DOHH2 (cell line): ENCODE data around the gene RTL3.

Source experiments
- H3F3A ChIP-seq: fragments of 200-600 bp; sonication (generic), shearing (Covaris generic); 2 replicates; pipeline ENCODE4 v1.6.0; 2016; ENCODE audit warnings: antibody characterized with exemption, mild to moderate bottlenecking; ENCODE audit not compliant: control insufficient read depth, insufficient read depth
- H3K27ac ChIP-seq: fragments of 200-600 bp; sonication (generic); 2 replicates; pipeline ENCODE4 v1.5.1; 2014; ENCODE audit warnings: low read depth, mild to moderate bottlenecking, low read length, moderate library complexity
- H3K27me3 ChIP-seq: fragments of 200-600 bp; sonication (generic); 2 replicates; pipeline ENCODE4 v1.6.1; 2014; ENCODE audit warnings: mild to moderate bottlenecking, low read length, mixed read lengths; ENCODE audit not compliant: control insufficient read depth
- H3K36me3 ChIP-seq: fragments of 200-600 bp; sonication (generic); 2 replicates; pipeline ENCODE4 v1.6.1; 2014; ENCODE audit warnings: mild to moderate bottlenecking, low read length, moderate library complexity, mixed read lengths; ENCODE audit not compliant: control insufficient read depth
- H3K4me1 ChIP-seq: fragments of 200-600 bp; sonication (generic); 2 replicates; pipeline ENCODE4 v1.6.1; 2014; ENCODE audit warnings: mild to moderate bottlenecking, low read length, mixed read lengths; ENCODE audit not compliant: control insufficient read depth
- H3K4me2 ChIP-seq: fragments of 200-600 bp; sonication (generic); 2 replicates; pipeline ENCODE4 v1.6.0; 2014; ENCODE audit warnings: mild to moderate bottlenecking, low read length, moderate library complexity
- H3K4me3 ChIP-seq: fragments of 200-600 bp; sonication (generic); 2 replicates; pipeline ENCODE4 v1.5.1; 2014; ENCODE audit warnings: mild to moderate bottlenecking, low read length, mixed read lengths
- H3K79me2 ChIP-seq: fragments of 200-600 bp; sonication (generic); 2 replicates; pipeline ENCODE4 v1.6.1; 2014; ENCODE audit warnings: mild to moderate bottlenecking, low read length, mixed read lengths; ENCODE audit not compliant: control insufficient read depth
- H3K9me2 ChIP-seq: fragments of 200-600 bp; sonication (generic); replicated peaks from 2 replicates; pipeline ENCODE4 v1.6.1; 2014; ENCODE audit warnings: mild to moderate bottlenecking, low read length, mixed read lengths; ENCODE audit not compliant: control insufficient read depth
- H3K9me3 ChIP-seq: fragments of 200-600 bp; sonication (generic); 2 replicates; pipeline ENCODE4 v1.6.1; 2014; ENCODE audit warnings: antibody characterized with exemption, low read length, mixed read lengths; ENCODE audit not compliant: control insufficient read depth, insufficient read depth
- H4K20me1 ChIP-seq: fragments of 200-600 bp; sonication (generic); 2 replicates; pipeline ENCODE4 v1.6.0; 2014; ENCODE audit warnings: low read depth, mild to moderate bottlenecking, antibody characterized with exemption, low read length, moderate library complexity; ENCODE audit not compliant: control insufficient read depth, insufficient read depth
- CTCF ChIP-seq: fragments of 200-600 bp; sonication (generic); IDR thresholded peaks from one replicate; pipeline ENCODE4 v1.5.1; 2014; ENCODE audit warnings: antibody characterized with exemption, mild to moderate bottlenecking, low read depth, low read length; ENCODE audit not compliant: poor library complexity, severe bottlenecking
- EZH2phosphoT487 ChIP-seq: fragments of 200-600 bp; sonication (generic); IDR thresholded peaks from 2 replicates; pipeline ENCODE4 v1.6.1; 2017; ENCODE audit warnings: borderline replicate concordance, mild to moderate bottlenecking, antibody characterized with exemption, low read length, moderate library complexity, mixed read lengths

The RTL3 gene

GRCh38 chrX:78673246-78673645 lies 14.1 kb upstream of the RTL3 start:
- Histone ChIP-seq H3K27ac (no peak overlapping the region), H3K4me2 (no peak overlapping the region)

GRCh38 chrX:78665342-78665741 lies 6.2 kb upstream of the RTL3 start:
- no peak overlapping the region for H3K4me2 ChIP-seq
- no peaks in the 10 kb centered on the region for H4K20me1 ChIP-seq
- H3K4me3 ChIP-seq = no peak overlapping the region
- H3K9me2 ChIP-seq = no peaks in the 10 kb centered on the region
- H3K36me3 ChIP-seq = no peaks in the 10 kb centered on the region
- TF ChIP-seq CTCF (no peak), EZH2phosphoT487 (no peak)
- H3F3A ChIP-seq = no peaks in the 10 kb centered on the region
- no peaks in the 10 kb centered on the region for H3K79me2 ChIP-seq
- no peaks in the 10 kb centered on the region for H3K9me3 ChIP-seq
- no peak overlapping the region for H3K27ac ChIP-seq
- H3K27me3 ChIP-seq = no peaks in the 10 kb centered on the region
- no peaks in the 10 kb centered on the region for H3K4me1 ChIP-seq

More at GRCh38 chrX:78673246-78673645, 14.1 kb upstream of the RTL3 start:
- Histone ChIP-seq H3K9me2 (no peaks in the 10 kb centered on the region), H3K4me3 (no peak overlapping the region), H3K27me3 (no peaks in the 10 kb centered on the region), H3F3A (no peaks in the 10 kb centered on the region), H4K20me1 (no peaks in the 10 kb centered on the region), H3K79me2 (no peaks in the 10 kb centered on the region), H3K4me1 (no peaks in the 10 kb centered on the region), H3K9me3 (no peaks in the 10 kb centered on the region), H3K36me3 (no peaks in the 10 kb centered on the region)
- TF ChIP-seq EZH2phosphoT487 = no peak

GRCh38 chrX:78661836-78662235 lies 2.7 kb upstream of the RTL3 start:
- H3K36me3 ChIP-seq = no peaks in the 10 kb centered on the region
- TF ChIP-seq CTCF = no peak
- TF ChIP-seq EZH2phosphoT487 = no peak
- no peaks in the 10 kb centered on the region for H3K9me2 ChIP-seq
- no peak overlapping the region for H3K27ac ChIP-seq
- no peak overlapping the region for H3K4me3 ChIP-seq
- no peaks in the 10 kb centered on the region for H3K9me3 ChIP-seq
- H3K27me3 ChIP-seq = no peaks in the 10 kb centered on the region
- no peaks in the 10 kb centered on the region for H4K20me1 ChIP-seq
- no peaks in the 10 kb centered on the region for H3F3A ChIP-seq
- no peaks in the 10 kb centered on the region for H3K4me1 ChIP-seq
- no peaks in the 10 kb centered on the region for H3K79me2 ChIP-seq
- no peak overlapping the region for H3K4me2 ChIP-seq

DNA sequence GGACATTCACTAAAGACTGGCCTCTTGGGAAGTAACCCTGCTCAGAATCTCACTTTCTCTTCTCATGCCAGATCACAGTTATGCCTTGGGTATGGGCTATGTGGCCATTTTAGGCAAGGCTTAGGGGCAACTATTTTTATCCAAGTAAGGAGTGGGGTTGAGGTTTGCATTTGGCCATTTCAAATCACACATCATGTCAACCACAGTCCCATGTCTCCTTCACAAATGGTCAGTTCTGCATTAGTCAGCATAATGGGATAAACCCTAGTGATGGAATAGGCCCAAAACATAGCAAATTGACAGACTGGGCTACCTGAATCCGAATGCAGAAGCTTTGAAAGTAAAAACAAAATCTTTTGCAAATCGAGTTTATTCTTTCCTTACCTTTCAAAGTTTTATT lies 827 bp upstream of the RTL3 start:
- Histone ChIP-seq H3K36me3 (no peaks in the 10 kb centered on the region), H3K4me2 (no peak overlapping the region), H3K9me2 (no peaks in the 10 kb centered on the region), H3K9me3 (no peaks in the 10 kb centered on the region), H3K27me3 (no peaks in the 10 kb centered on the region), H3F3A (no peaks in the 10 kb centered on the region), H3K4me1 (no peaks in the 10 kb centered on the region), H4K20me1 (no peaks in the 10 kb centered on the region), H3K27ac (no peak overlapping the region), H3K79me2 (no peaks in the 10 kb centered on the region), H3K4me3 (no peak overlapping the region)
- no peak for TF ChIP-seq CTCF
- TF ChIP-seq EZH2phosphoT487 = no peak
